Kidney (tissue), 14 donors: ENCODE measurements around the gene UBE2G2. TPM values are rescaled to one million over a fixed set of nuclear protein-coding genes. Genes with fewer than 3 reads are reported as not detected.

Source experiments
- DNase-seq, 5 donors: peaks; one replicate each; pipeline ENCODE4 v3.0.0-alpha.2; 2013 to 2020
- FAIRE-seq: peaks from 2 replicates; lab custom pipeline; 2012; peaks lifted over from hg19 to GRCh38; lab: Jason Lieb, UNC
- H3K27ac ChIP-seq, 2 donors: one replicate each; pipeline ENCODE4 v1.7.0; 2013; ENCODE audit warnings: low read depth in 2 of 2, low read length in 2 of 2, inconsistent platforms in 1 of 2
- H3K27me3 ChIP-seq: one replicate; pipeline ENCODE4 v1.7.1; 2013; ENCODE audit warnings: low read length, inconsistent platforms; ENCODE audit not compliant: control insufficient read depth, insufficient read depth
- H3K36me3 ChIP-seq, 3 donors: one replicate each; pipeline versions ENCODE4 v1.7.0 to v1.7.1; 2013; ENCODE audit warnings: low read length in 3 of 3, control low read depth in 1 of 3, inconsistent platforms in 1 of 3; ENCODE audit not compliant: insufficient read depth in 3 of 3, control insufficient read depth in 2 of 3
- H3K4me1 ChIP-seq, 3 donors: one replicate each; pipeline versions ENCODE4 v1.7.0 to v1.7.1; 2013; ENCODE audit warnings: low read length in 3 of 3, inconsistent platforms in 1 of 3, low read depth in 1 of 3; ENCODE audit not compliant: control insufficient read depth in 2 of 3, insufficient read depth in 2 of 3
- H3K4me3 ChIP-seq, 3 donors: one replicate each; pipeline versions ENCODE4 v1.7.0 to v1.8.1; 2013; ENCODE audit warnings: low read length in 3 of 3, control low read depth in 1 of 3, inconsistent platforms in 1 of 3
- H3K9ac ChIP-seq, 3 donors: one replicate each; pipeline versions ENCODE4 v1.7.0 to v1.7.1; 2013; ENCODE audit warnings: low read length in 3 of 3, control low read depth in 1 of 3, inconsistent platforms in 1 of 3
- H3K9me3 ChIP-seq, 3 donors: one replicate each; pipeline versions ENCODE4 v1.7.0 to v1.7.1; 2013; ENCODE audit warnings: low read length in 3 of 3, control low read depth in 1 of 3, inconsistent platforms in 1 of 3; ENCODE audit not compliant: control insufficient read depth in 2 of 3, insufficient read depth in 1 of 3
- intact Hi-C: fragments of 100-400 bp; cut with DNase I; formaldehyde crosslinking; loops from one replicate; pipeline ENCODE4 v1.11.1; 2022
- polyA plus RNA-seq: library from polyadenylated mRNA; stranded (reverse); fragments of 350-450 nt; fragmentation: Illumina TruSeq; extraction: RNeasy Lipid Tissue Mini Kit (QIAGEN cat#74804); gene quantifications from one replicate; pipeline ENCODE4 v1.2.3, GENCODE V29; 2014; ENCODE audit warnings: low read depth, low replicate concordance; ENCODE audit not compliant: insufficient read depth
- total RNA-seq: library from RNA; stranded (reverse); fragmentation: NEBNext Ultra II Directional; extraction: Animal tissue kit (Norgen Biotek cat#: 25700); gene quantifications from one replicate; pipeline ENCODE4 v1.2.1, GENCODE V29; 2021
- TF ChIP-seq, protein P1 (sequence below): IDR thresholded peaks from 3 replicates; pipeline ENCODE4 v1.5.1; 2012; ENCODE audit warnings: mild to moderate bottlenecking, moderate library complexity, borderline replicate concordance; ENCODE audit not compliant: insufficient read depth; ENCODE audit errors: extremely low read depth
- donor health status: control.
- donor health status: control.
- donor health status: control.
- donor health status: control.
- donor health status: control.
- donor health status: DM: yes; HTN: yes; CAD: no.
- donor health status: Normal renal cell carcinoma (clear cell type).

The UBE2G2 gene
- total and polyA plus RNA-seq, 2 donors from 2014 or later: 39.4 to 86.0 TPM

DNA sequence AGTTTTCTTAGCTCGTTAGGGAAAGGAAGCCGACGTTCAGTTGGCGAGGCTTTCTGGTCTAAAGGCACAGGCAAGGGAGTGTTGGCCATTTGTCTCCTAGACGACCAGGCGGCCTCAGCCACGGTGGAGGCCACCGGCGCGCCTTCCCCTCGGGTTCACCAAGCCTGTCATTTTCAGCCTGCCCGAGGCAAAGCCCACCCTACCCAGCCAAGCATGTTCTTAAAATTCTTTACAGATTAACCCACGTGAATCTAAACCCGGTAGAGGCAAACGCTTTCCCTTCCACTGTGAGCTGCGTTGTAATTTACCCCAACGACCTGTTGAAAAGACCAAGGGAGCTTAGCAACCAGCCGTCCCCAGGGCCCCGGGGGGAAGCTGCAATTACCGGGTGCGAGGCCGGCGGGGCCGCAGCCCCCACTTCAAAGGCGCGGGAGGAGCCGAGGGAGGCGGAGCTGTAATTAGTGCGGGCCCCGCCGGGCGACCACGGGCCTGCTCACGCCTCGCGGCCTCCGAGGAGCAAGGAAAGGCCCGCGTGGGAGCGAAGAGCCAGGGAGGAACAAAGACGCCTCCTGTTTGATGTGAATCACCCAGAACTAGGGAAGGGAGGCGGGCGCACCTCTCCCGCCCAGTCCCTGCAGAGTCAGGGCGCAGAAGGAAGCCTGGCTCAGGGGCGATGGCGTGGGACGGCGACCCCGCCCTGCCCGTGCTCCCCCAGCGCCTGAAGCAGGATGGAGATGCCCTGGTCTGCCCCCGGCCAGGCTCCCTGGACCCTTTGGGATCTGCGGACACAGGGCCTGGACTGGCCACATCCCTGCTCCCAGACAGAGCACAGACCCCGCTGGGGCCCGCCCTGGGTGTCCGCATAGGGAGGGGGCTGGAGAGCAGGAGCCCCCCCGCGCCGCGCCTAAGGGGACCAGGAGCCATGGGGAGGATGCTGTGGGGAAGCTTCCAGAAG lies 78.2 kb downstream of the UBE2G2 start:
- no peak overlapping the region for H3K27ac ChIP-seq
- TF ChIP-seq, protein P1, sequence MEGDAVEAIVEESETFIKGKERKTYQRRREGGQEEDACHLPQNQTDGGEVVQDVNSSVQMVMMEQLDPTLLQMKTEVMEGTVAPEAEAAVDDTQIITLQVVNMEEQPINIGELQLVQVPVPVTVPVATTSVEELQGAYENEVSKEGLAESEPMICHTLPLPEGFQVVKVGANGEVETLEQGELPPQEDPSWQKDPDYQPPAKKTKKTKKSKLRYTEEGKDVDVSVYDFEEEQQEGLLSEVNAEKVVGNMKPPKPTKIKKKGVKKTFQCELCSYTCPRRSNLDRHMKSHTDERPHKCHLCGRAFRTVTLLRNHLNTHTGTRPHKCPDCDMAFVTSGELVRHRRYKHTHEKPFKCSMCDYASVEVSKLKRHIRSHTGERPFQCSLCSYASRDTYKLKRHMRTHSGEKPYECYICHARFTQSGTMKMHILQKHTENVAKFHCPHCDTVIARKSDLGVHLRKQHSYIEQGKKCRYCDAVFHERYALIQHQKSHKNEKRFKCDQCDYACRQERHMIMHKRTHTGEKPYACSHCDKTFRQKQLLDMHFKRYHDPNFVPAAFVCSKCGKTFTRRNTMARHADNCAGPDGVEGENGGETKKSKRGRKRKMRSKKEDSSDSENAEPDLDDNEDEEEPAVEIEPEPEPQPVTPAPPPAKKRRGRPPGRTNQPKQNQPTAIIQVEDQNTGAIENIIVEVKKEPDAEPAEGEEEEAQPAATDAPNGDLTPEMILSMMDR: no peak
- no peaks in the 10 kb centered on the region for H3K36me3 ChIP-seq
- no peaks in the 10 kb centered on the region for H3K9me3 ChIP-seq
- DNase-seq: peak; percentile 68 to 91 (median 87)
- H3K9ac ChIP-seq: no peak overlapping the region
- H3K27me3 ChIP-seq: no peaks in the 10 kb centered on the region
- no peak overlapping the region for H3K4me3 ChIP-seq
- intact Hi-C loops: no loop called here
- H3K4me1 ChIP-seq: peaks cover 0 to 2% (median 0%) of the 10 kb centered on the region in 3 donors
- FAIRE-seq: no peak

- intact Hi-C loops: no loop called here
- FAIRE-seq: no peak
- Histone ChIP-seq H3K27ac (no peak overlapping the region), H3K9ac (no peak overlapping the region), H3K9me3 (no peaks in the 10 kb centered on the region), H3K27me3 (no peaks in the 10 kb centered on the region), H3K4me1 (peaks cover 0 to 2% (median 0%) of the 10 kb centered on the region in 3 donors), H3K36me3 (no peaks in the 10 kb centered on the region), H3K4me3 (no peak overlapping the region)
- peak in 3 of 5 donors; percentile 40 to 69 (median 54) for DNase-seq
- TF ChIP-seq, protein P1: no peak
Measured at GRCh38 chr21:44722731-44723130, 78.9 kb downstream of the UBE2G2 start.

GRCh38 chr21:44720170-44720569 lies 81.5 kb downstream of the UBE2G2 start:
- peaks cover 0 to 2% (median 0%) of the 10 kb centered on the region in 3 donors for H3K4me1 ChIP-seq
- DNase-seq (no peak), FAIRE-seq (no peak)
- no peak overlapping the region for H3K9ac ChIP-seq
- H3K27me3 ChIP-seq: no peaks in the 10 kb centered on the region
- no peak overlapping the region for H3K4me3 ChIP-seq
- H3K36me3 ChIP-seq: no peaks in the 10 kb centered on the region
- no peak overlapping the region for H3K27ac ChIP-seq
- H3K9me3 ChIP-seq: no peaks in the 10 kb centered on the region
- intact Hi-C loops: no loop called here
- TF ChIP-seq, protein P1: no peak

Other genes starting within 250 kb of the UBE2G2 start
- not detected for gene KRTAP10-3, start 243.0 kb downstream of the UBE2G2 start, total RNA-seq
- not detected for gene KRTAP10-3, start 243.0 kb downstream of the UBE2G2 start, polyA plus RNA-seq
- not detected for gene KRTAP10-4, start 228.1 kb downstream of the UBE2G2 start, total RNA-seq
- gene KRTAP10-4, start 228.1 kb downstream of the UBE2G2 start, polyA plus RNA-seq: not detected
- not detected for gene KRTAP10-5, start 221.2 kb downstream of the UBE2G2 start, total RNA-seq
- gene KRTAP10-5, start 221.2 kb downstream of the UBE2G2 start, polyA plus RNA-seq: not detected
- not detected for gene KRTAP10-6, start 209.3 kb downstream of the UBE2G2 start, total RNA-seq
- gene KRTAP10-6, start 209.3 kb downstream of the UBE2G2 start, polyA plus RNA-seq: not detected
- gene KRTAP10-7, start 201.2 kb downstream of the UBE2G2 start, total RNA-seq: not detected
- gene KRTAP10-7, start 201.2 kb downstream of the UBE2G2 start, polyA plus RNA-seq: not detected
- gene KRTAP10-8, start 189.7 kb downstream of the UBE2G2 start, total RNA-seq: not detected
- not detected for gene KRTAP10-8, start 189.7 kb downstream of the UBE2G2 start, polyA plus RNA-seq
- not detected for gene KRTAP10-9, start 174.7 kb downstream of the UBE2G2 start, total RNA-seq
- gene KRTAP10-9, start 174.7 kb downstream of the UBE2G2 start, polyA plus RNA-seq: not detected
- not detected for gene KRTAP10-10, start 164.5 kb downstream of the UBE2G2 start, total RNA-seq
- not detected for gene KRTAP10-10, start 164.5 kb downstream of the UBE2G2 start, polyA plus RNA-seq
- not detected for gene KRTAP10-11, start 155.4 kb downstream of the UBE2G2 start, total RNA-seq
- not detected for gene KRTAP10-11, start 155.4 kb downstream of the UBE2G2 start, polyA plus RNA-seq
- not detected for gene KRTAP12-4, start 147.2 kb downstream of the UBE2G2 start, total RNA-seq
- not detected for gene KRTAP12-4, start 147.2 kb downstream of the UBE2G2 start, polyA plus RNA-seq
- gene KRTAP12-3, start 143.9 kb downstream of the UBE2G2 start, total RNA-seq: not detected
- gene KRTAP12-3, start 143.9 kb downstream of the UBE2G2 start, polyA plus RNA-seq: not detected
- gene KRTAP12-2, start 134.9 kb downstream of the UBE2G2 start, total RNA-seq: not detected
- gene KRTAP12-2, start 134.9 kb downstream of the UBE2G2 start, polyA plus RNA-seq: not detected
- gene KRTAP12-1, start 119.7 kb downstream of the UBE2G2 start, total RNA-seq: not detected
- not detected for gene KRTAP12-1, start 119.7 kb downstream of the UBE2G2 start, polyA plus RNA-seq
- not detected for gene KRTAP10-12, start 104.6 kb downstream of the UBE2G2 start, total RNA-seq
- gene KRTAP10-12, start 104.6 kb downstream of the UBE2G2 start, polyA plus RNA-seq: not detected
- 0.22 TPM for gene TSPEAR, start 90.2 kb downstream of the UBE2G2 start, total RNA-seq
- gene TSPEAR, start 90.2 kb downstream of the UBE2G2 start, polyA plus RNA-seq: 0.09 TPM
- gene SUMO3, start 16.2 kb upstream of the UBE2G2 start, total RNA-seq: 88.6 TPM
- gene SUMO3, start 16.2 kb upstream of the UBE2G2 start, polyA plus RNA-seq: 89.9 TPM
- gene PTTG1IP, start 71.9 kb upstream of the UBE2G2 start, total RNA-seq: 378 TPM
- gene PTTG1IP, start 71.9 kb upstream of the UBE2G2 start, polyA plus RNA-seq: 187 TPM
- 111 TPM for gene ITGB2, start 119.1 kb upstream of the UBE2G2 start, total RNA-seq
- gene ITGB2, start 119.1 kb upstream of the UBE2G2 start, polyA plus RNA-seq: 9.5 TPM
- gene SLX9, start 138.2 kb upstream of the UBE2G2 start, total RNA-seq: 27.1 TPM
- 35.1 TPM for gene SLX9, start 138.2 kb upstream of the UBE2G2 start, polyA plus RNA-seq